Activated CD8-positive, alpha-beta memory T cell treated with anti-CD3 and anti-CD28 coated beads for 24 hours (primary cell): Measurements from ENCODE around the gene HCN3.
"Not testable (repeated sequence)": the region's sequence is repeated elsewhere in the genome, so short reads cannot be mapped to it uniquely, and the experiment has no call there.

Experiments
- DNase-seq: peaks from one replicate; pipeline ENCODE4 v3.0.0-alpha.2; 2020

HCN3 gene

GRCh38 chr1:155285631-155286044 lies 8.4 kb downstream of the HCN3 start:
- no peak for DNase-seq

GRCh38 chr1:155286544-155286943 lies 9.3 kb downstream of the HCN3 start:
- DNase-seq: no peak

- DNase-seq: no peak
Measured at GRCh38 chr1:155287987-155288543, 10.8 kb downstream of the HCN3 start.

GRCh38 chr1:155291006-155291405 lies 13.7 kb downstream of the HCN3 start:
- DNase-seq: not testable (repeated sequence)

- DNase-seq: no peak
Measured at GRCh38 chr1:155293086-155293749, 16.0 kb downstream of the HCN3 start.

- DNase-seq: no peak
Measured at GRCh38 chr1:155294520-155295182, 17.4 kb downstream of the HCN3 start.

GRCh38 chr1:155295183-155295941 lies 18.1 kb downstream of the HCN3 start:
- DNase-seq: no peak

- no peak for DNase-seq
Measured at GRCh38 chr1:155295942-155296267, 18.6 kb downstream of the HCN3 start.

- no peak for DNase-seq
Measured at GRCh38 chr1:155296661-155297060, 19.4 kb downstream of the HCN3 start.

- DNase-seq: no peak
Measured at GRCh38 chr1:155297384-155297783, 20.1 kb downstream of the HCN3 start.

GRCh38 chr1:155300024-155300423 lies 22.8 kb downstream of the HCN3 start:
- no peak for DNase-seq

GRCh38 chr1:155300553-155301329 lies 23.5 kb downstream of the HCN3 start:
- DNase-seq: no peak

- DNase-seq: no peak
Measured at GRCh38 chr1:155301342-155301841, 24.1 kb downstream of the HCN3 start, which contains the start of gene PKLR. TSS of gene PKLR (minus strand) at chr1:155301438. CDS start at chr1:155301395, 43 bp downstream.

- DNase-seq: no peak
Measured at GRCh38 chr1:155304558-155305063, 27.3 kb downstream of the HCN3 start.

GRCh38 chr1:155305881-155306391 lies 28.7 kb downstream of the HCN3 start:
- DNase-seq: no peak

GRCh38 chr1:155307247-155307740 lies 30.0 kb downstream of the HCN3 start:
- DNase-seq: no peak

GRCh38 chr1:155308493-155309422 lies 31.5 kb downstream of the HCN3 start, which contains the start of gene FDPS:
TSS of gene FDPS (plus strand) at chr1:155308866. CDS start at chr1:155309790, 924 bp downstream.
- DNase-seq: peak; percentile 95

- no peak for DNase-seq
Measured at GRCh38 chr1:155309423-155310021, 32.3 kb downstream of the HCN3 start.

GRCh38 chr1:155313261-155313660 lies 36.0 kb downstream of the HCN3 start:
- no peak for DNase-seq

- no peak for DNase-seq
Measured at GRCh38 chr1:155316922-155317321, 39.7 kb downstream of the HCN3 start.
